GM13977 (cell line): ENCODE results near the gene CD68.
A peak's percentile ranks its signal among the peaks of the same experiment; 100 is the strongest.
"Not testable (repeated sequence)": the region's sequence is repeated elsewhere in the genome, so short reads cannot be mapped to it uniquely, and the experiment has no call there.

Source experiments
- DNase-seq: peaks from one replicate; pipeline ENCODE4 v3.0.0; 2012; ENCODE audit warnings: low spot score
- in situ Hi-C: fragments of 300-500 bp; cut with MboI; formaldehyde crosslinking; loops from one replicate; pipeline ENCODE4 v1.12.0; 2022; ENCODE audit warnings: low sequenced_read_pairs, low pct_unique_long_range_greater_than_20kb, mixed read lengths, inconsistent platforms; ENCODE audit not compliant: unreplicated experiment
- TF ChIP-seq, protein P1 (sequence below): IDR thresholded peaks from 2 replicates; pipeline ENCODE4 v1.5.1; 2012; ENCODE audit warnings: mild to moderate bottlenecking, control low read depth; ENCODE audit not compliant: insufficient read depth; ENCODE audit errors: extremely low read depth, missing control alignments

Gene CD68

GRCh38 chr17:7593296-7593695 is 13.9 kb downstream of the CD68 start:
- in situ Hi-C loops: no loop called here

DNA sequence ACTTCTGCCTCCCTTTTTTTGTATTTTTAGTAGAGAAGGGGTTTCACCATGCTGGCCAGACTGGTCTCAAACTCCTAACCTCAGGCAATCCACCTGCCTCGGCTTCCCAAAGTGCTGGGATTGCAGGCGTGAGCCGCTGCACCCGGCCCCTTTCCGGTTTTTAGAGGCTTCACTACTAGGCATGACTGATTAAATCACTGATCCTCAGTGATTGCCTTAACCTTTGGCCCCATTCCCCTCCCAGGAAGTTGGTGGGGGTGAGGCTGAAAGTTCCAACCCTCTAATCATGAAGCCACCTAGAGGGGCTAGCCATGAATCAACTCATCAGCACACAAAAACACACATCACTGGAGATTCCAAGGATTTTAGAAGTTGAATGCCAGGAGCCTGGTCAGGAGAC is 18.1 kb downstream of the CD68 start:
- DNase-seq, in situ Hi-C loops: not testable (repeated sequence)

More at GRCh38 chr17:7593296-7593695, 13.9 kb downstream of the CD68 start:
- DNase-seq: no peak
- TF ChIP-seq, protein P1, sequence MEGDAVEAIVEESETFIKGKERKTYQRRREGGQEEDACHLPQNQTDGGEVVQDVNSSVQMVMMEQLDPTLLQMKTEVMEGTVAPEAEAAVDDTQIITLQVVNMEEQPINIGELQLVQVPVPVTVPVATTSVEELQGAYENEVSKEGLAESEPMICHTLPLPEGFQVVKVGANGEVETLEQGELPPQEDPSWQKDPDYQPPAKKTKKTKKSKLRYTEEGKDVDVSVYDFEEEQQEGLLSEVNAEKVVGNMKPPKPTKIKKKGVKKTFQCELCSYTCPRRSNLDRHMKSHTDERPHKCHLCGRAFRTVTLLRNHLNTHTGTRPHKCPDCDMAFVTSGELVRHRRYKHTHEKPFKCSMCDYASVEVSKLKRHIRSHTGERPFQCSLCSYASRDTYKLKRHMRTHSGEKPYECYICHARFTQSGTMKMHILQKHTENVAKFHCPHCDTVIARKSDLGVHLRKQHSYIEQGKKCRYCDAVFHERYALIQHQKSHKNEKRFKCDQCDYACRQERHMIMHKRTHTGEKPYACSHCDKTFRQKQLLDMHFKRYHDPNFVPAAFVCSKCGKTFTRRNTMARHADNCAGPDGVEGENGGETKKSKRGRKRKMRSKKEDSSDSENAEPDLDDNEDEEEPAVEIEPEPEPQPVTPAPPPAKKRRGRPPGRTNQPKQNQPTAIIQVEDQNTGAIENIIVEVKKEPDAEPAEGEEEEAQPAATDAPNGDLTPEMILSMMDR: no peak

GRCh38 chr17:7606280-7606679 is 26.8 kb downstream of the CD68 start:
- in situ Hi-C loops: no loop called here
- no peak for DNase-seq
- TF ChIP-seq, protein P1: no peak

GRCh38 chr17:7610641-7611040 is 31.2 kb downstream of the CD68 start:
- TF ChIP-seq, protein P1: no peak
- in situ Hi-C loops: no loop called here
- no peak for DNase-seq

GRCh38 chr17:7611635-7612293 is 32.3 kb downstream of the CD68 start:
- TF ChIP-seq, protein P1: no peak
- in situ Hi-C loops: no loop called here

DNA sequence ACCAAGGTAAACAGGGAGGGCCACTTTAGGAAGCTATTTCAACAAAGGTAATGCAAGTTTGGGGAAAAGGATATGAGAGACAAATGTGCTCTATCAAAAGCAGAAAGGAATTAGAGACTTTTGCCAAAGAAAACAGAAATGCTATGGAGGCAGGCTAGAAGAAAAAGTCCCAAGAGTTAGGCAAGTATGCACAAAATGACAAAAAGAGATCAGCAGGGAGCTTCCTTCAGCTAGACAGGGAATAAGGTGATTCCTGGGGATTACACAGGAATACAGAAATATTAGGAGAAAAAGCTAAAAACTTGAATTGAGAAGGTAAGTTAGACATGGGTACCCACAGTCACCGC is 32.8 kb downstream of the CD68 start:
- TF ChIP-seq, protein P1: no peak
- in situ Hi-C loops: no loop called here
- DNase-seq: no peak

More at GRCh38 chr17:7611635-7612293, 32.3 kb downstream of the CD68 start:
- DNase-seq: no peak

DNA sequence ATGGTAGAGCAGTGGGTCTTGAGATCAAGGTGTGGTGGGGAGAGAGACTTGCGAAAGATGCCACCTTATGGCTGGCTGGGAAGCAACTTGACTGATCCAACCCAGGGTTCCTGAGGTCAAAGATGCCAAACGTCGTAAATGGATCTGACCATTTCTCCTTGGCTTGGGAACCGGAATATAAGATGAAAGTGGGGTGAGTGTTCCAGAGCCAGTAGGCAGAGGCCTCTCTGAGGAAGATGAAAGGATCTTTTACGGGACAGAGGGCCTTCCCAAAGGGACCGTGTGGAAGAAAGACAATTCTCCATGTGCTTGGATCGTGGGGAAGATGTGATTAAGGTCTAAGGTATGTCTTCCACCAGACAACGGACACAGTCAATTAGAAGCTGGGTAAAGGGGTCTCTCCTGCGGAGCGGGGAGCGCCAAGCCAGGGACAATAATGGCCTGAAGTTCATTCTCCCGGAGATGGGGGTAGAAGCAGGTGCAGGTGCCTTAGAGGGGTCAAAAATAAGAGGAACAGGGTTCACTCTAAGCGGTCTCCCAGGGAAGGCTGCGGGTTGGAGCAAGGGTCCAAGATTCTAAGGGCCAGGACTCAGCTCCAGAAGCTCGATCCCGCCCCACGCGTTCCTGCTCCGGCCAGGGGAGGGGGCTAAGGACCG is 34.5 kb downstream of the CD68 start:
- TF ChIP-seq, protein P1: peak; percentile 20
- no peak for DNase-seq
- in situ Hi-C loops: no loop called here
